ENCODE results near the gene MEF2D. TPM values are rescaled to one million over a fixed set of nuclear protein-coding genes. Genes with fewer than 3 reads are reported as not detected.

MEF2D gene
- total RNA-seq, 2 donors from 2014 or later, result 142 to 157 TPM

- no peaks in the 10 kb centered on the region for H3K27me3 Mint-ChIP-seq
- H3K4me3 Mint-ChIP-seq, result peak overlapping the region; percentile 77
- H3K9me3 ChIP-seq (ENCODE audit: control insufficient read depth, low read length, poor library complexity, severe bottlenecking), result no peaks in the 10 kb centered on the region
- ATAC-seq, result no peak
- H3K27ac Mint-ChIP-seq, result peak overlapping the region; percentile 27
- DNase-seq, result no peak
- peaks cover 6% of the 10 kb centered on the region for H3K36me3 Mint-ChIP-seq (ENCODE audit: low read depth)
- peaks cover 89% of the 10 kb centered on the region for H3K4me1 Mint-ChIP-seq
Observed at GRCh38 chr1:156494309-156494895, 6.2 kb downstream of the MEF2D start.

- peak overlapping the region; percentile 77 for H3K4me3 Mint-ChIP-seq
- no peak for ATAC-seq
- no peaks in the 10 kb centered on the region for H3K27me3 Mint-ChIP-seq
- H3K27ac Mint-ChIP-seq, result peak overlapping the region; percentile 27
- no peaks in the 10 kb centered on the region for H3K9me3 ChIP-seq (ENCODE audit: control insufficient read depth, low read length, poor library complexity, severe bottlenecking)
- peaks cover 89% of the 10 kb centered on the region for H3K4me1 Mint-ChIP-seq
- no peak for DNase-seq
- H3K36me3 Mint-ChIP-seq (ENCODE audit: low read depth), result peaks cover 6% of the 10 kb centered on the region
Observed at GRCh38 chr1:156493742-156494141, 6.8 kb downstream of the MEF2D start.

GRCh38 chr1:156493154-156493631 lies 7.4 kb downstream of the MEF2D start:
- DNase-seq, result no peak
- ATAC-seq, result no peak
- no peaks in the 10 kb centered on the region for H3K27me3 Mint-ChIP-seq
- H3K36me3 Mint-ChIP-seq (ENCODE audit: low read depth), result peaks cover 6% of the 10 kb centered on the region
- no peaks in the 10 kb centered on the region for H3K9me3 ChIP-seq (ENCODE audit: control insufficient read depth, low read length, poor library complexity, severe bottlenecking)
- peak overlapping the region; percentile 77 for H3K4me3 Mint-ChIP-seq
- H3K27ac Mint-ChIP-seq, result peak overlapping the region; percentile 97
- H3K4me1 Mint-ChIP-seq, result peaks cover 91% of the 10 kb centered on the region

- peak overlapping the region; percentile 77 for H3K4me3 Mint-ChIP-seq
- H3K9me3 ChIP-seq (ENCODE audit: control insufficient read depth, low read length, poor library complexity, severe bottlenecking), result no peaks in the 10 kb centered on the region
- no peaks in the 10 kb centered on the region for H3K27me3 Mint-ChIP-seq
- peaks cover 6% of the 10 kb centered on the region for H3K36me3 Mint-ChIP-seq (ENCODE audit: low read depth)
- DNase-seq (no peak), ATAC-seq (no peak)
- peaks cover 91% of the 10 kb centered on the region for H3K4me1 Mint-ChIP-seq
- H3K27ac Mint-ChIP-seq, result peak overlapping the region; percentile 97
Observed at GRCh38 chr1:156492591-156493080, 7.9 kb downstream of the MEF2D start.

GRCh38 chr1:156492013-156492590 lies 8.5 kb downstream of the MEF2D start:
- ATAC-seq (no peak), DNase-seq (no peak)
- H3K9me3 ChIP-seq (ENCODE audit: control insufficient read depth, low read length, poor library complexity, severe bottlenecking), result no peaks in the 10 kb centered on the region
- peaks cover 6% of the 10 kb centered on the region for H3K36me3 Mint-ChIP-seq (ENCODE audit: low read depth)
- H3K4me1 Mint-ChIP-seq, result peaks cover 91% of the 10 kb centered on the region
- peak overlapping the region; percentile 97 for H3K27ac Mint-ChIP-seq
- no peaks in the 10 kb centered on the region for H3K27me3 Mint-ChIP-seq
- H3K4me3 Mint-ChIP-seq, result peak overlapping the region; percentile 77

- Mint-ChIP-seq H3K4me1 (peaks cover 89% of the 10 kb centered on the region), H3K27me3 (no peaks in the 10 kb centered on the region), H3K27ac (peak overlapping the region; percentile 97), H3K36me3 (ENCODE audit: low read depth) (peaks cover 6% of the 10 kb centered on the region), H3K4me3 (peak overlapping the region; percentile 84)
- DNase-seq (no peak), ATAC-seq (no peak)
- H3K9me3 ChIP-seq (ENCODE audit: control insufficient read depth, low read length, poor library complexity, severe bottlenecking), result no peaks in the 10 kb centered on the region
Observed at GRCh38 chr1:156491151-156491949, 9.2 kb downstream of the MEF2D start.

- no peak for DNase-seq
- no peaks in the 10 kb centered on the region for H3K9me3 ChIP-seq (ENCODE audit: control insufficient read depth, low read length, poor library complexity, severe bottlenecking)
- Mint-ChIP-seq H3K4me3 (peak overlapping the region; percentile 84), H3K27me3 (no peaks in the 10 kb centered on the region), H3K4me1 (peaks cover 83% of the 10 kb centered on the region), H3K27ac (peak overlapping the region; percentile 97), H3K36me3 (ENCODE audit: low read depth) (peaks cover 2% of the 10 kb centered on the region)
- no peak for ATAC-seq
Observed at GRCh38 chr1:156490401-156491032, 10.1 kb downstream of the MEF2D start.

GRCh38 chr1:156489935-156490293 lies 10.7 kb downstream of the MEF2D start:
- no peaks in the 10 kb centered on the region for H3K9me3 ChIP-seq (ENCODE audit: control insufficient read depth, low read length, poor library complexity, severe bottlenecking)
- no peaks in the 10 kb centered on the region for H3K36me3 Mint-ChIP-seq (ENCODE audit: low read depth)
- peaks cover 81% of the 10 kb centered on the region for H3K4me1 Mint-ChIP-seq
- DNase-seq (no peak), ATAC-seq (no peak)
- H3K27ac Mint-ChIP-seq, result peak overlapping the region; percentile 97
- peak overlapping the region; percentile 84 for H3K4me3 Mint-ChIP-seq
- no peaks in the 10 kb centered on the region for H3K27me3 Mint-ChIP-seq

- Mint-ChIP-seq H3K4me3 (peak overlapping the region; percentile 92), H3K27ac (peak overlapping the region; percentile 97), H3K4me1 (peaks cover 81% of the 10 kb centered on the region), H3K36me3 (ENCODE audit: low read depth) (no peaks in the 10 kb centered on the region), H3K27me3 (no peaks in the 10 kb centered on the region)
- DNase-seq (no peak), ATAC-seq (peak; percentile 57)
- no peaks in the 10 kb centered on the region for H3K9me3 ChIP-seq (ENCODE audit: control insufficient read depth, low read length, poor library complexity, severe bottlenecking)
Observed at GRCh38 chr1:156489166-156489934, 11.2 kb downstream of the MEF2D start.

- Mint-ChIP-seq H3K4me1 (peaks cover 80% of the 10 kb centered on the region), H3K4me3 (peak overlapping the region; percentile 92), H3K27ac (peak overlapping the region; percentile 97), H3K27me3 (no peaks in the 10 kb centered on the region), H3K36me3 (ENCODE audit: low read depth) (no peaks in the 10 kb centered on the region)
- no peaks in the 10 kb centered on the region for H3K9me3 ChIP-seq (ENCODE audit: control insufficient read depth, low read length, poor library complexity, severe bottlenecking)
- ATAC-seq (peak; percentile 24), DNase-seq (no peak)
Observed at GRCh38 chr1:156488566-156489165, 11.9 kb downstream of the MEF2D start.

GRCh38 chr1:156487862-156488261 lies 12.7 kb downstream of the MEF2D start:
- Mint-ChIP-seq H3K27ac (peak overlapping the region; percentile 97), H3K4me1 (peaks cover 80% of the 10 kb centered on the region), H3K36me3 (ENCODE audit: low read depth) (no peaks in the 10 kb centered on the region), H3K27me3 (no peaks in the 10 kb centered on the region), H3K4me3 (peak overlapping the region; percentile 92)
- peak; percentile 36 for ATAC-seq
- no peaks in the 10 kb centered on the region for H3K9me3 ChIP-seq (ENCODE audit: control insufficient read depth, low read length, poor library complexity, severe bottlenecking)
- no peak for DNase-seq

Data from T-helper 17 cell (primary cell).